CD14-positive monocyte (primary cell): ENCODE measurements around the gene TCF4. TPM values are rescaled to one million over a fixed set of nuclear protein-coding genes. Genes with fewer than 3 reads are reported as not detected.

Experiments used
- DNase-seq, 3 donors: peaks; one replicate each; pipeline ENCODE4 v3.0.0-alpha.2; 2011 to 2022
- H2AFZ ChIP-seq: 2 replicates; pipeline ENCODE4 v1.6.0; 2012; ENCODE audit warnings: mild to moderate bottlenecking, low read depth, low read length, inconsistent platforms; ENCODE audit not compliant: insufficient read depth, poor library complexity, severe bottlenecking
- H3K27ac ChIP-seq, 2 donors: 1 replicate in 1 of 2; 2 replicates in 1 of 2; pipeline ENCODE4 v1.5.1; 2012 to 2013; ENCODE audit warnings: low read length in 2 of 2, control low read depth in 1 of 2, inconsistent platforms in 1 of 2, low read depth in 1 of 2, mild to moderate bottlenecking in 1 of 2
- H3K27me3 ChIP-seq, 2 donors: one replicate each; pipeline versions ENCODE4 v1.6.0 to v1.6.1; 2011 to 2013; ENCODE audit warnings: low read length in 2 of 2; ENCODE audit not compliant: control insufficient read depth in 2 of 2, insufficient read depth in 2 of 2
- H3K36me3 ChIP-seq, 2 donors: replicated peaks in 1 of 2; 1 replicate in 1 of 2; 2 replicates in 1 of 2; pipeline versions ENCODE4 v1.5.1 to v1.6.1; 2012 to 2013; ENCODE audit warnings: low read length in 2 of 2, control low read depth in 1 of 2, inconsistent platforms in 1 of 2, mild to moderate bottlenecking in 1 of 2; ENCODE audit not compliant: insufficient read depth in 2 of 2, control insufficient read depth in 1 of 2
- H3K4me1 ChIP-seq, 2 donors: 1 replicate in 1 of 2; 2 replicates in 1 of 2; pipeline versions ENCODE4 v1.5.1 to v1.6.1; 2012 to 2013; ENCODE audit warnings: low read length in 2 of 2, control low read depth in 1 of 2, inconsistent platforms in 1 of 2, mild to moderate bottlenecking in 1 of 2, moderate library complexity in 1 of 2; ENCODE audit not compliant: insufficient read depth in 2 of 2, control insufficient read depth in 1 of 2
- H3K4me2 ChIP-seq: replicated peaks from 2 replicates; pipeline ENCODE3; 2012; ENCODE audit warnings: low read length, moderate library complexity, mild to moderate bottlenecking; ENCODE audit not compliant: poor library complexity, severe bottlenecking; ENCODE audit errors: extremely low read depth
- H3K4me3 ChIP-seq, 3 experiments: fragments of 200-600 bp in 1 of 3; sonication (generic) in 1 of 3; replicated peaks in 1 of 3; 1 replicate in 2 of 3; 2 replicates in 1 of 3; pipeline ENCODE4 v1.5.1; 2011 to 2013; ENCODE audit warnings: low read length in 3 of 3, mild to moderate bottlenecking in 3 of 3, control low read depth in 2 of 3, low read depth in 2 of 3, inconsistent platforms in 1 of 3, moderate library complexity in 1 of 3
- H3K79me2 ChIP-seq: 2 replicates; pipeline ENCODE4 v1.6.0; 2012; ENCODE audit warnings: mild to moderate bottlenecking, control low read depth, inconsistent platforms, low read length, moderate library complexity; ENCODE audit not compliant: insufficient read depth
- H3K9ac ChIP-seq: 2 replicates; pipeline ENCODE4 v1.6.0; 2017; ENCODE audit warnings: low read length, mild to moderate bottlenecking; ENCODE audit not compliant: insufficient read depth, poor library complexity, severe bottlenecking
- H3K9me3 ChIP-seq, 2 donors: replicated peaks in 1 of 2; 1 replicate in 1 of 2; 2 replicates in 1 of 2; pipeline versions ENCODE4 v1.5.1 to v1.6.1; 2012 to 2013; ENCODE audit warnings: low read length in 2 of 2, control low read depth in 1 of 2; ENCODE audit not compliant: control insufficient read depth in 1 of 2, insufficient read depth in 1 of 2
- H4K20me1 ChIP-seq: 2 replicates; pipeline ENCODE4 v1.6.0; 2012; ENCODE audit warnings: mild to moderate bottlenecking, low read length, control low read depth, moderate library complexity; ENCODE audit not compliant: insufficient read depth
- H3K27ac Mint-ChIP-seq, 7 donors: one replicate each; pipeline ENCODE4 v1.8.0; 2020; ENCODE audit warnings: mild to moderate bottlenecking in 7 of 7, mixed read lengths in 7 of 7, moderate library complexity in 6 of 7, inconsistent platforms in 2 of 7
- H3K27me3 Mint-ChIP-seq, 3 donors: one replicate each; pipeline ENCODE4 v1.8.0; 2021 to 2022; ENCODE audit warnings: low read depth in 3 of 3, mild to moderate bottlenecking in 3 of 3, mixed read lengths in 3 of 3, moderate library complexity in 3 of 3, inconsistent platforms in 1 of 3
- H3K36me3 Mint-ChIP-seq, 2 donors: one replicate each; pipeline ENCODE4 v1.8.0; 2020; ENCODE audit warnings: mixed read lengths in 2 of 2, inconsistent platforms in 1 of 2, mild to moderate bottlenecking in 1 of 2
- H3K4me1 Mint-ChIP-seq: one replicate; pipeline ENCODE4 v1.8.0; 2020; ENCODE audit warnings: mild to moderate bottlenecking, mixed read lengths
- H3K4me3 Mint-ChIP-seq, 2 donors: one replicate each; pipeline ENCODE4 v1.8.0; 2020; ENCODE audit warnings: mild to moderate bottlenecking in 2 of 2, mixed read lengths in 2 of 2, moderate library complexity in 1 of 2
- H3K9me3 Mint-ChIP-seq, 7 donors: one replicate each; pipeline ENCODE4 v1.8.0; 2020 to 2022; ENCODE audit warnings: mixed read lengths in 7 of 7, mild to moderate bottlenecking in 6 of 7, moderate library complexity in 6 of 7, inconsistent platforms in 2 of 7
- CTCF ChIP-seq: fragments of 200-600 bp; IDR thresholded peaks from one replicate; pipeline ENCODE4 v1.8.0; 2022; ENCODE audit warnings: antibody characterized with exemption, mild to moderate bottlenecking
- WGBS: methylation state at CpG from one replicate; pipeline ENCODE4 v1.1.5; 2013; ENCODE audit warnings: missing lambda C conversion rate; ENCODE audit not compliant: insufficient coverage; 5-methylcytosine and 5-hydroxymethylcytosine counted together
- intact Hi-C, 2 donors: fragments of 100-400 bp; cut with micrococcal nuclease; formaldehyde crosslinking; loops; one replicate each; pipeline versions ENCODE4 v1.15.0 to v1.15.1; 2023
- polyA plus RNA-seq, 3 donors: library from polyadenylated mRNA; depleted of rRNA in 1 of 3; unstranded in 2 of 3; stranded (reverse) in 1 of 3; fragments of 300-500 nt in 2 of 3; fragments of >200 nt in 1 of 3; fragmentation: Illumina TruSeq in 2 of 3; gene quantifications; 1 replicate in 2 of 3; 2 replicates in 1 of 3; pipeline ENCODE4 v1.2.3, GENCODE V29; 2012 to 2021

Gene TCF4
- polyA plus RNA-seq, 3 donors: 5.9 to 12.9 (median 10.7) TPM

- Mint-ChIP-seq H3K4me1 (no peaks in the 10 kb centered on the region), H3K27ac (no peak overlapping the region), H3K36me3 (no peaks in the 10 kb centered on the region), H3K4me3 (no peak overlapping the region), H3K27me3 (no peaks in the 10 kb centered on the region), H3K9me3 (peaks cover 0 to 16% (median 0%) of the 10 kb centered on the region in 7 donors)
- Histone ChIP-seq H3K9ac (no peak overlapping the region), H3K36me3 (no peaks in the 10 kb centered on the region), H4K20me1 (no peaks in the 10 kb centered on the region), H3K4me2 (no peak overlapping the region), H3K9me3 (no peaks in the 10 kb centered on the region), H3K4me3 (no peak overlapping the region), H3K79me2 (no peaks in the 10 kb centered on the region), H2AFZ (no peak overlapping the region), H3K27me3 (no peaks in the 10 kb centered on the region), H3K27ac (no peak overlapping the region), H3K4me1 (no peaks in the 10 kb centered on the region)
- TF ChIP-seq CTCF: no peak
- DNase-seq: no peak
- WGBS: 100% methylated on average over 2 of the region's 2 CpGs
- intact Hi-C loops: no loop called here
Measured at GRCh38 chr18:55202232-55202917, 385.6 kb downstream of the TCF4 start.

- H3K4me1 ChIP-seq: no peaks in the 10 kb centered on the region
- peaks cover 0 to 10% (median 0%) of the 10 kb centered on the region in 7 donors for H3K9me3 Mint-ChIP-seq
- TF ChIP-seq CTCF: no peak
Measured at GRCh38 chr18:55199291-55199963, 388.6 kb downstream of the TCF4 start.

More at GRCh38 chr18:55199291-55199963, 388.6 kb downstream of the TCF4 start:
- WGBS: 77% methylated on average over 2 of the region's 7 CpGs
- Mint-ChIP-seq H3K36me3 (no peaks in the 10 kb centered on the region), H3K4me1 (no peaks in the 10 kb centered on the region), H3K27me3 (peaks cover 0 to 3% (median 2%) of the 10 kb centered on the region in 3 donors), H3K27ac (no peak overlapping the region), H3K4me3 (no peak overlapping the region)
- H3K4me2 ChIP-seq: no peak overlapping the region
- H3K27me3 ChIP-seq: no peaks in the 10 kb centered on the region
- no peaks in the 10 kb centered on the region for H4K20me1 ChIP-seq
- no peaks in the 10 kb centered on the region for H3K36me3 ChIP-seq
- H2AFZ ChIP-seq: no peak overlapping the region
- no peaks in the 10 kb centered on the region for H3K79me2 ChIP-seq
- intact Hi-C loops: no loop called here
- H3K4me3 ChIP-seq: no peak overlapping the region
- H3K9ac ChIP-seq: no peak overlapping the region
- H3K27ac ChIP-seq: no peak overlapping the region
- H3K9me3 ChIP-seq: no peaks in the 10 kb centered on the region
- DNase-seq: no peak
